GM12801 (cell line): ENCODE results near the gene SOX2.

Experiments
- CTCF ChIP-seq: IDR thresholded peaks from one replicate; pipeline ENCODE4 v1.5.1; 2011; ENCODE audit warnings: control low read depth; ENCODE audit not compliant: insufficient read length; ENCODE audit errors: extremely low read depth

SOX2 gene

GRCh38 chr3:181730934-181731333 lies 19.2 kb downstream of the SOX2 start:
- no peak for TF ChIP-seq CTCF

GRCh38 chr3:181735911-181736310 lies 24.2 kb downstream of the SOX2 start:
- no peak for TF ChIP-seq CTCF

- no peak for TF ChIP-seq CTCF
Observed at GRCh38 chr3:181738551-181738950, 26.8 kb downstream of the SOX2 start.

- no peak for TF ChIP-seq CTCF
Observed at GRCh38 chr3:181739628-181740027, 27.9 kb downstream of the SOX2 start.

DNA sequence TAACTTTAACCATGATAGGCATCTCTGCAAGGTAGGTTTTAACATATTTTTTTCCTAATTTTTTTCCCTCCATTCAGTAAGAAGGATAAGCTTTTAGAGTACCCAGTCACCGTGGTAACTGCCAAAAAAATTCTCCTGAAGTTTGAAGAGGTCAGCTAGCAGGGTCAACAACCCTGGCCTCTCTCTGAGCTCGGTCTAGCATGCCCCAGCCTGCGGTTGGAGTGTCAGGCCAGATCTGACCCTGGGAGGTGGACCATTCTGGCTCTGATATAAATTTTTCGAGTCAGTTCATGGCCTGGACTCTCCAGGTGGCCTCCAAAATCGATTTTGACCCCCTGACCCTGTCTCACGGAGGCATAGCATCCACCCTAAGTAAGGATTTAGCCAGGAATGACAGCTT lies 29.7 kb downstream of the SOX2 start:
- no peak for TF ChIP-seq CTCF

DNA sequence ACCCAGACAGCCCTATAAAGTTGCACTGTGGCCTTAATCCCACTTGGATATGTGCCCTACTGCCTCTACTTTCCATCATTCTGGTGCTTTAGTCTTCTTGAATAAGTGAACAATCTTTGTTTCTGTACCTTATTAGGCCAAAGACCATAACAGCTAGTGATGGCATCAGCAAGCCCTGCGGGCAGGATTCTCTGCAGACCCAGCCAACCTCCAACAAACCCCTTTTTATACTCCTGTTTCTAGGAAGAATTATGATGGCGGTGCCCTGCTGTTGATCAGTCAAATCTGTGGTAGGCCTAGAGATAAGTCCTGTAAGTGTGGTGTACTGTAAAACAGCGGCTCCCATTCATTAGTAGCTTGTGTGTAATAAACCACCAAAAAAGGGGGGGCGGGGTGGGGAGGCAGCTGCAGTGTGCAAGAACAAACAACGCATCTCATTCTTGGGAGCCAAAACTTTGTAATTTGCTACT lies 40.5 kb downstream of the SOX2 start:
- no peak for TF ChIP-seq CTCF

GRCh38 chr3:181753391-181753790 lies 41.7 kb downstream of the SOX2 start:
- no peak for TF ChIP-seq CTCF

- TF ChIP-seq CTCF, result no peak
Observed at GRCh38 chr3:181755959-181756358, 44.2 kb downstream of the SOX2 start.
